EL (cell line): ENCODE measurements around the gene SMARCD3.
A peak's percentile ranks its signal among the peaks of the same experiment; 100 is the strongest.

ENCODE experiments used
- DNase-seq: peaks from one replicate; pipeline ENCODE4 v3.0.0-alpha.2; 2016

The SMARCD3 gene

GRCh38 chr7:151248346-151249033, at the start of gene SMARCD3:
TSS of gene SMARCD3 (minus strand) at chr7:151248694. CDS start at chr7:151248562, 132 bp downstream.
- DNase-seq: peak; percentile 62

GRCh38 chr7:151296202-151296992, 47.9 kb upstream of the SMARCD3 start:
- no peak for DNase-seq

- DNase-seq: no peak
Observed at GRCh38 chr7:151292850-151293249, 44.4 kb upstream of the SMARCD3 start.

GRCh38 chr7:151291206-151291605, 42.7 kb upstream of the SMARCD3 start:
- DNase-seq: no peak

GRCh38 chr7:151290355-151290760, 41.9 kb upstream of the SMARCD3 start:
- DNase-seq: no peak

- no peak for DNase-seq
Observed at GRCh38 chr7:151289891-151290290, 41.4 kb upstream of the SMARCD3 start.

- no peak for DNase-seq
Observed at GRCh38 chr7:151286148-151286547, 37.7 kb upstream of the SMARCD3 start.

GRCh38 chr7:151283302-151283701, 34.8 kb upstream of the SMARCD3 start:
- no peak for DNase-seq

- no peak for DNase-seq
Observed at GRCh38 chr7:151282111-151282510, 33.6 kb upstream of the SMARCD3 start.

GRCh38 chr7:151281686-151282085, 33.2 kb upstream of the SMARCD3 start:
- no peak for DNase-seq

GRCh38 chr7:151280388-151281019, 32.0 kb upstream of the SMARCD3 start:
- no peak for DNase-seq

GRCh38 chr7:151279868-151280267, 31.4 kb upstream of the SMARCD3 start:
- no peak for DNase-seq

- no peak for DNase-seq
Observed at GRCh38 chr7:151278949-151279348, 30.5 kb upstream of the SMARCD3 start.

GRCh38 chr7:151277631-151278030, 29.1 kb upstream of the SMARCD3 start:
- no peak for DNase-seq

- DNase-seq: peak; percentile 60
Observed at GRCh38 chr7:151276666-151277590, 28.4 kb upstream of the SMARCD3 start.

GRCh38 chr7:151275813-151276577, 27.5 kb upstream of the SMARCD3 start:
- DNase-seq: no peak

GRCh38 chr7:151274936-151275812, 26.7 kb upstream of the SMARCD3 start:
- DNase-seq: no peak

GRCh38 chr7:151274396-151274795, 25.9 kb upstream of the SMARCD3 start:
- no peak for DNase-seq

- no peak for DNase-seq
Observed at GRCh38 chr7:151273651-151274390, 25.3 kb upstream of the SMARCD3 start.

GRCh38 chr7:151272877-151273276, 24.4 kb upstream of the SMARCD3 start:
- no peak for DNase-seq
